IPS-11a (cell line): ENCODE data around the gene SLC35E1.
"Not testable (repeated sequence)": the region's sequence is repeated elsewhere in the genome, so short reads cannot be mapped to it uniquely, and the experiment has no call there.

Experiments used
- H3K4me3 ChIP-seq: one replicate; pipeline ENCODE4 v1.5.1; 2013; ENCODE audit warnings: low read depth, low read length, control low read depth

SLC35E1 gene

DNA sequence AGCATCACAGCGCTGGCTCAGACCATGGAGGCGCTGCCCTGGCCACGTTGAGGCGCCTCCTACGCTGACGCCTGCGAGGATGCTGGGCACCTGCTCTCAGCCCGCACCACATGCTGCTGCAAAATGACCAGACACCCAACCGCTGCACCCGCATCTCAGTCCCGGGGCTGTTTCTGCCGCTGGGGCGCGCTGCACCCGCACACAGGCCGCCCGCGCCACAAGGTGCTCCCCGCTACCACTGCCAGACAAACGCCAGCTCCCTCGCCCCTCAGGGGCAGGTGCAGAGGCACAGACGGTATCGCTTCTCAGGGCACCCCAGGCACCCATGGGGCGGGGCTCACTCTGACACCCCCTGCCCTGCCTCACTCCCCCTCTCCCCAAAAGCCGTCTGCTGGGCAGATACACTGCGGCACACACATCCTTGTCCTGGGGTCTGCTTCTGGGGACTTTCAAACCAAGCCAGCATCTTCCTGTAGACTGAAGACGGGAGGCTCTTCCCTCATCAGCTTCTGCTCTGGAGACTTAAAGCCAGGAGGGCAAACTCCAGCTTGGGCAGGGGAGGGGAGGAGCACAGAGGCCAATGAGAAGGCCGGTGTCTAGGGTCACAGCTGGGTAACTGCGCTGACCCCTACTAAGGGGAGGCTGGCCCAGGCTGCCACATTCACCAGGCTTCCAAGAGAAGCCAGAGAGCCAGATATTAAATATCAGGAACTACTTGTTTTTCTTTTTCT, 46.3 kb downstream of the SLC35E1 start:
- no peak overlapping the region for H3K4me3 ChIP-seq

DNA sequence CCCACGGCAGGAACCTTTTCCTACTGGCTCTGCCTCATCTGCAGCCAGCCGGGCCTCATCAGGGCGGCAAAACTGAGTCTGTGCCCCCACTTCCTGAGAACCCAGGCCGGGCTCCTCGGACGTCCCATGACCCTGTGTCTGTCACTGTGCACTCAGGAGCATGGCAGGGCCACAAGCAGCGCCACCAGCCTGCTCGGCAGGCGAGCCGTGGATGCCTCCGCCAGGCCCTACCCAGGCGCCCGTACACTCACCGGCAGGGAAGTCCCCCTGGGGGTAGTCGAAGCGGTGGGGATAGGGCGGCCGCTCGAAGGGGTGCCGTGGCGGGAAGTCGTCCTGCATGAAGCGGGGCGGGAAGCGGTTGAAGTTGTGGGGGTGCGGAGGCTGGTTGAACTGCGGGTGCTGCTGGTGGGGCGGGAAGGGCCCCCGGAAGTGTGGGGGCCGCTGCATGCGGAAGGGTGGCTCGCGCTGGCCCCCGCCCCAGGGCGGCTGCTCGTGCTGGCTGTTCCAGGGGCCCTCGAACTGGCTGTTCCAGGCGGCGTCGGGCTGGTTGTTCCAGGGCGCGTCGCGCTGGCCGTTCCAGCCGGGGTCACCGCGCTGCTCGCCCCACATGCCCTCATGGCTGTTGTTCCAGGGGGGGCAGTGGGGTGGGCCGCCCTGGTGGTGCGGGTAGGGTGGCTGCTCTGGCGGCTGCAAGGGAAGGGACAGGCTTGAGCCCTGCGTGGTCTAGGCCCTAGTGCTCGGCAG, 47.1 kb downstream of the SLC35E1 start:
- no peak overlapping the region for H3K4me3 ChIP-seq

DNA sequence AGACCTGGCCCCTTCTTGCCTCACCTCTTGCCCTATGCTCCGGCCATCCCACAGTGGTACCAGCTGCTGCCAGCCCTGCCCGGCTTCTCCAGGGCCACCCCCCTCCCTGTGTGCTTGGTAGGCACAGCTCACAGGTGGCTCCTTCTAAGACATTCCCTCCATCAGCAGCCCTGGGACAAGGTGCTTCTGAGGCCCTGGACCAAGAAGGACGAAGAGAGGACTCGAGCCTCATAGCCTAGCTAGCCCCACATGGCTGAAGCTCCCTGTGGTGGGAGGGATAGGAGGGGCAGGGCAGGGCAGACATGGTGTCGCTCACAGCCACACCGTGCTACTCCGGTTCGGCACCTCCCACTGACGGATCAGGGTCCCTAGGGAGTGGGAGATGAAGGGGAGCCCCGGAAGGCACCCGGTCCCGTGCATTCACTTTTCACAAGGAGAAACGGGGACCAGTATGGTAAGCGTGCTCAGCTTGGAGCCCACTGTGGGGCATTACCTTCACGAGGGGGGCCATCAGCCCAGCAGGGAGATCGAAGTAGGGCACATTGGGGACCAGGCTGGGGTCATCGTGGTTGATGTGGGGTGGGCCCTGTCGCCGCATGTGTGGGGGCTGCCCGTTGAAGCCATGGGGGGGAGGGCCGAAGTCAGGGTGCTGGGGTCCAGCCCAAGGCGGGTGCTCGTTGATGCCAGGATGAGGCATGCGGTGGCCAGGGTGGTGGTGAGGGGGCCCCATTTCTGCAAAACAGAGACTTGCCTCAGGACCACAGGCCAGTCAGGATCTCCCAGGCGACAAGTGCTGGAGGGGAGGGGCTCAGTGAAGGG, 49.4 kb downstream of the SLC35E1 start:
- no peak overlapping the region for H3K4me3 ChIP-seq

DNA sequence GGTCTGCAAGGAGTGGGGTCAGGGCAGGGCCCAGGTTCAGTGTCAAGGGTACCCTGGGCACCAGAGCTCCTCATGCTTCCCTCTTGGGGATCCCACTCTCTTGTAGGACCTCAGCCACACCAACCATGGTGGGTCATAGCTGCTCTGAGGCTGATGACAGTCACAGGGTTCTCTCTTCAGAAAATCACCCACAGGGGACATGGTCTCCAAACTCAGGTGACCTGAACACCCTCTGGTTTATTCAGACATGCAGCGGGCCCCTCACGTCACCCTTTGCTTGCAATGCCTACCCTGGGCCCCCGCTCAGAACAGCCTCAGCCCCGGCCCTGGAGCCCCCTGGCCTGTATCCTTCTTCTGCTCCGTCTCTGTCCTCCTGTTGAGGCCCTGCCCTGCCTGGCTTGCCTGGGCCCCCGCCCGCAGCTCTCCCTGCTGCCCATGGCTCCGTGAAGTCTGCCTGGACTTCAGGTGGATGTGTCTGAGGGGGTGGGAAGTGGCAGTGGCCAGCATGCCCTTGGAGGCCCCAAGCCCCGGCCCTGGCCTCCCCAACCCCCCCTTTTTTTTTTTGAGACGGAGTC, 50.4 kb downstream of the SLC35E1 start:
- H3K4me3 ChIP-seq: no peak overlapping the region

GRCh38 chr19:16520986-16521624, 51.1 kb downstream of the SLC35E1 start:
- no peak overlapping the region for H3K4me3 ChIP-seq

- no peak overlapping the region for H3K4me3 ChIP-seq
Observed at GRCh38 chr19:16520074-16520973, 51.9 kb downstream of the SLC35E1 start.

DNA sequence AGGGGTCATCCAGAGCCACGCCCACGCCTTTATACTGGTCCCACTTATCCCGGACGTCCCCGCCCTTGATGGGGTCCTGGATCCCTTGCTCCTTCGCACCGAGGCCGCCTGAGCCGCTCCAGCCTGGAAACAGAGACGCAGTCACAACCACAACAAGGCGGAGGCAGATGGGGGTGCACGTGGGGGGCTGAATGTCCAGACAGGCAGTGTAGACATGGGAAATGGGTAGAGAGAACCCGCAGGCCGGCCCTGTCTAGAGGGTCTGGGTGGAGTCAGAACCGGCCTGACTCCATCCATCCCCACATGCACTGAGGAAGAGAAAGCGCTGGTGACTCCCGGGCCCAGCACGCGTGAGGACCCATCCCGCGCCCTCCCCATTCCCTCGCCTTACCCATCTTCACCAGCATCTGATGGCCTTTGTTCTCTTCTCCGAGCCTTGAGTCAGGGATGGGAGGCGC, 53.0 kb downstream of the SLC35E1 start:
- H3K4me3 ChIP-seq: no peak overlapping the region

- H3K4me3 ChIP-seq: no peak overlapping the region
Observed at GRCh38 chr19:16518483-16519229, 53.6 kb downstream of the SLC35E1 start.

GRCh38 chr19:16518061-16518460, 54.2 kb downstream of the SLC35E1 start:
- H3K4me3 ChIP-seq: no peak overlapping the region

DNA sequence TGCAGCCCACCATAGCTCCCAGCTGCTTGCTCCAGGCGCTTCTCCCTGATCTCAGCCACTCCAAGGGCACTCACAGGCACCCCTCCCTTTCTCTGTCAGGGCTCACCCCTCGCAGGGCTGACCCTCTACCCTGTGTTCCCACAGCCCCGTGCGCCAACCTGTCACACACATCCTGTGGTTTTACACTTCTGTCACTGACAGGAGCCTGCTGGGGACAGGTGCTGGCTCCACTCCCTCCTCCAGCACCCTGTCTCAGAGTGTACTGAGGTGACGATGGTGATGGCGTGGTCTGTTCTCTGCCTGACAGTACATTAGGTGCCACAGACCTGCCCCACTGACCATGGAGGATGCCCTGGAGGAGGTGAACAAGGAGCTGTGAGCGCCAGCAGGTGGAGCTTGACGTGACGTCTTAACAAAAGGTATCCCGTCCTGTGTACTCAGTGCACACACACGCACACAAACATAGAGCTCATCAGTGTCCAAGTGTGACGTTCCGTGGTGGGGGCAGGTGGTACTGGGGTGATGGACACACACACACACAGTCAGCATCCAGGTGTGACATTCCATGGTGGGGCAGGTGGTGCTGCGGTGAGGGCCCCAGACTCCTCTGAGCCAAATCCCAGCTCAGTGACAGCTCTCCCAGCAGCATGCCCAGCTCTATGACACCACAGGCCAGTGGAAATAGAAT, 55.1 kb downstream of the SLC35E1 start:
- H3K4me3 ChIP-seq: no peak overlapping the region

DNA sequence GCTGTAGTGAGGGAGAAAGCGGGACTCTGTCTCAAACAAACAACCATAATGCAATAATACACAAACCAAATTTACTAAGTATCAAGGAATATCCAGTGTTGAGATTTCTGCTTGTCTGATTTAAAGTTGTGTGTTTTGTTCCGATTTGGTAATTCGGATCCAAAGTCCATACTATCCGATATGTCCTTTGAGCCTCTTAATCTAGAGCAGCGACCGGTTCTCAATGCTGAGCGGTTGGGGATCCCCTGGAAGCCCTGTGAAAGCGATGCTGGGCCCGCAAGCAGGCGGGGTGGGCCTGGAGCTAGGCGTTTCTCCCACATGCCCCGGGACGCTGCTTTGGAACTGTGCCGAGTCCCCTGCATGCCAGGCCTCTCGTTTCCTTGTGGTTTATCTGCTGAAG, 55.8 kb downstream of the SLC35E1 start:
- H3K4me3 ChIP-seq: no peak overlapping the region

- H3K4me3 ChIP-seq: no peak overlapping the region
Observed at GRCh38 chr19:16514383-16515019, 57.7 kb downstream of the SLC35E1 start.

GRCh38 chr19:16512611-16513010, 59.6 kb downstream of the SLC35E1 start:
- H3K4me3 ChIP-seq: not testable (repeated sequence)

- H3K4me3 ChIP-seq: no peak overlapping the region
Observed at GRCh38 chr19:16509141-16510061, 62.8 kb downstream of the SLC35E1 start.

GRCh38 chr19:16508546-16508945, 63.7 kb downstream of the SLC35E1 start:
- H3K4me3 ChIP-seq: no peak overlapping the region

- no peak overlapping the region for H3K4me3 ChIP-seq
Observed at GRCh38 chr19:16506961-16507360, 65.3 kb downstream of the SLC35E1 start.

- H3K4me3 ChIP-seq: not testable (repeated sequence)
Observed at GRCh38 chr19:16506161-16506560, 66.1 kb downstream of the SLC35E1 start.
